KG1 (cell line): ENCODE measurements around the gene TLCD1.
A peak's percentile ranks its signal among the peaks of the same experiment; 100 is the strongest.
"Not testable (repeated sequence)": the region's sequence is repeated elsewhere in the genome, so short reads cannot be mapped to it uniquely, and the experiment has no call there.

Source experiments
- DNase-seq: peaks from one replicate; lab custom pipeline; 2025; lab: John Stamatoyannopoulos, UW

The TLCD1 gene

GRCh38 chr17:28729950-28730330 lies 3.9 kb upstream of the TLCD1 start:
- DNase-seq, result no peak

- peak; percentile 98 for DNase-seq
Measured at GRCh38 chr17:28728364-28729200, 2.5 kb upstream of the TLCD1 start, which contains the start of gene NEK8. TSS of gene NEK8 (plus strand) at chr17:28728788. CDS start at chr17:28728814, 26 bp downstream.

GRCh38 chr17:28726627-28727491 lies 826 bp upstream of the TLCD1 start:
- peak; percentile 77 for DNase-seq

- DNase-seq, result peak; percentile 68
Measured at GRCh38 chr17:28725660-28726225, 290 bp downstream of the TLCD1 start.

GRCh38 chr17:28725166-28725659 lies 820 bp downstream of the TLCD1 start:
- peak; percentile 54 for DNase-seq

DNA sequence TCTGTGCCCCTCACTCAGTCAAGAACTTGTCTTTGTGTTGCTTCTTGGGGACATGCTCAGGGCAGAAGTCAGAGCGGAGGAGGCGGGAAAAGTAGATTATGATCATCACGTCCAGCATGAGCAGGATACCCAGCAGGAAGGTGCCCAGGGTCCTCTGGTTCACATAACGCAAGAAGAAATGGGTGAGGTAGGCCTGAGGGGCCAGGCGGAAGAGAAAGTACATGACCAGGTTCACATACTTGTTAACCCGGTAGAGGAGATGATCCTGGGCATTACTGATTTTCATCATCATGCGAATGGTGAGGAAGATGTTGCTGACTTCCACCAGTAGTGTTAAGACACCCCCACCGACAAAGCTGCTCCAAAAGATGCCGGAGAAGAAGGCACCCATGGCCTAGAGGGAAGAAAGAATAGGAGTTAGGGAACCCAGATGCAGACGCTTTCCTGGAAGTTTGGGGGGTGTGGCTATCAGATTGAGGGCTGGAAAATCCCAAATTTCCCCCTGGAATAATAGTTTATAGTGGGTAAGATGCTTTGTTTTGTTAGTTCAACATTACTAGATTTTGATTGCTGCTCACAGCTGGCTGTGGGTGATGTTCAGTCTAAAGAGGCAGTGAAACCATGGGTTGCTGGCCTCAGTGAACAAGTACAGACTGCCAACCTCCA lies 1.4 kb downstream of the TLCD1 start:
- no peak for DNase-seq

DNA sequence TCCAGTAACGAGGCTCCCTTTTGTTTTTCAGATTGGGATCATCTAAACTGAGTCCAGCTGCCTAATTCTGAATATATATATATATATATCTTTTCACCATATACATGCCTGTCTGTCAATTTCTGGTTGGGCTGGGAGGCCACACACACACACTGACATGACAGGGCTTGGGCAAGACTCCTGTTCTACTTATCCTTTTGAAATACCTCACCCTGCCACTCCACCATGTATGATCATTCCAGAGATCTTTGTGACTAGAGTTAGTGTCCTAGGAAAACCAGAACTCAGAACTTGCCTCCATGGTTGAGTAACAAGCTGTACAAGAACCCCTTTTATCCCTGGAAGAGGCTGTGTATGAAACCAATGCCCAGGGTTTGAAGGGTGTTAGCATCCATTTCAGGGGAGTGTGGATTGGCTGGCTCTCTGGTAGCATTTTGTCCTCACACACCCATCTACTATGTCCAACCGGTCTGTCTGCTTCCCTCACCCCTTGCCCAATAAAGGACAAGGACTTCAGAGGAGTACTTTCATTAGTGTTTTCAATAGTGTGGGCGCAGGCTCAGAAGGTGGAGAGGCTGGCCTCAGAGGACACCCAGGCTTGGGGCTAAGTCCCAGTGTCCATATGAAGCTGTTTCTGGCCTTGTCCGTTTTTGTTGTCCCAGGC lies 2.1 kb downstream of the TLCD1 start:
- DNase-seq, result not testable (repeated sequence)

GRCh38 chr17:28723159-28723835 lies 2.7 kb downstream of the TLCD1 start:
- no peak for DNase-seq

- no peak for DNase-seq
Measured at GRCh38 chr17:28722417-28723158, 3.4 kb downstream of the TLCD1 start.

GRCh38 chr17:28720997-28721329 lies 5.1 kb downstream of the TLCD1 start:
- not testable (repeated sequence) for DNase-seq

DNA sequence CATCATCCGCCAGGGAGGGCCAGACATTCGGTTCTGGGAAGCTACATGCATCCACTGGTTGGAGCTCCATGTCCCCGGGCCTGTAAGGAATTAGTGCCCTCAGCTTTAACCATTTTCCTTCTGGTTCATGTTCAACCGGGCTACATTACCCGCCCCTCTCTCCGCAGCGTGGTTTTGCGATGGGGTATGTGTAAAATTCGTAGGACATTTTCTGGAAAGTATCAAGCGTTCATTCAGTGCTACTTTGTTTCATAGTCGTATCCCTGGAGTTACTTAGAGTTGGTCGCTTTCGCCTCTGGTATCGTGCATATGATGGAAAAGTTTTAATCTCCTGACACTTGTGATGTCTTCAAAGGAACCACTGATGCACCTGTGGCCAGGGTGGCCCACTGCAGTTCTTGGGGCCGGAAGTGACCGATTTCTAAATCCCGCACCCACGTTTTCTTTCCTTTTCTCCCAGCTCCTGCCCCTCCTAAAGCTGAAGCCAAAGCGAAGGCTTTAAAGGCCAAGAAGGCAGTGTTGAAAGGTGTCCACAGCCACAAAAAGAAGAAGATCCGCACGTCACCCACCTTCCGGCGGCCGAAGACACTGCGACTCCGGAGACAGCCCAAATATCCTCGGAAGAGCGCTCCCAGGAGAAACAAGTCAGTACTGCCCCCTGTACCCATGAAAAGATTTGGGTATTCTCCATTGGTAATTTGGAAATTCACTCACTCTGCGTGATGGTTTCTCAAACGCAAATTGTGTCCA lies 5.6 kb downstream of the TLCD1 start:
- no peak for DNase-seq

DNA sequence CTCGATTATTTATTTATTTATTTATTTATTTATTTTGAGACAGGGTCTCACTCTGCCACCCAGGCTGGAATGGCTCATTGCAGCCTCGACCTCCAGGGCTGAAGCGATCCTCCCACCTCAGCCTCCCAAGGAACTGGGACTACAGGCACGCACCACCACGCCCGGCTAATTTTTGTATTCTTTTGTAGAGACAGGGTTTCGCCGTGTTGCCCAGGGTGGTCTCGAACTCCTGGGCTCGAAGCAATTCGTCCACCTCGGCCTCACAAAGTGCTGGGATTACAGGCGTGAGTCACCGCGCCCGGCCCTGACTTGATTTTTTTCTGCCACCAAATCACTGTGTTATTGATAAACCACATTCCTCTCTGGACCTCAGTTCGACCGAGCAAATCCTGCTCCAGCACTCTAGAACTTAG lies 7.0 kb downstream of the TLCD1 start:
- DNase-seq, result no peak

GRCh38 chr17:28718333-28719020 lies 7.6 kb downstream of the TLCD1 start:
- DNase-seq, result peak; percentile 23

DNA sequence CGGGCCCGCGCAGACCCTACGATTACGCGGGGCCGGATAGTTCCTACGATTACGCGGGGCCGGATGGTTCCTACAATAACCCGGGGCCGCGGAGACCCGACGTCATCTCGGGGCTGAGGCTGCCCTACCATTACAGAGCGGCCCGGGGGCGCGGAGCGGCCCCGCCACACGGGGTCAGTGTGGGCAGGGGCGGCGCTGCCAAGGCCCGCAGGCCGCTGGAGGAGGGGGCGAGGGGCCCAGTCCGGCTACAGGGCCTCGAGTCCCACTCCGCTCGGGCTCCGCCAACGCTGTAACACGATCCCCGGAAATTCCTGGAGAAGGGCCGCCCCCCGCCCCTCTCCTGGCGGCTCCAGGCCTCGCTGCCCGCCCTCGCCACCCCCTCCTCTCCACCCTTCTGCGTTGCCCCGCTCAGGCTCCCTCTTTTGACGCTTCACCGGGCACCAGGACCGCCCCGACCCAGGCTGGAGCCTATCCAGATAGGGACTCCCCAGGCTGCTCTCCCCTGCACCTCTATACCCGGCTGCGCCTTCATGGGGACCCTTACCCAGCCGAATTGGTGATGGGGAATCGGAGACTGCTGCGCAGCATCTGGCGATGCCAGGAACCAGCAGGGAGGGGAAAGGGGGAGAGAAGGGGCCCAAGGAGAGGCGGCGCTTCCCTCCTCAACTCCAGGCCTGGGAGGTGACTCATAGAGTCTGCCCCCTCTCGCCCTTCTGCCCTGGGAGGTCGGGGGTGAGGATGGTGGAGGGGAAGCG lies 8.3 kb downstream of the TLCD1 start, which contains the start of gene RAB34:
Gene RAB34 (minus strand): TSS at position 291 of the 755 bp plus-strand sequence. CDS start 602 bp downstream, outside the sequence.
- peak; percentile 11 for DNase-seq

- no peak for DNase-seq
Measured at GRCh38 chr17:28716740-28717577, 9.1 kb downstream of the TLCD1 start.

DNA sequence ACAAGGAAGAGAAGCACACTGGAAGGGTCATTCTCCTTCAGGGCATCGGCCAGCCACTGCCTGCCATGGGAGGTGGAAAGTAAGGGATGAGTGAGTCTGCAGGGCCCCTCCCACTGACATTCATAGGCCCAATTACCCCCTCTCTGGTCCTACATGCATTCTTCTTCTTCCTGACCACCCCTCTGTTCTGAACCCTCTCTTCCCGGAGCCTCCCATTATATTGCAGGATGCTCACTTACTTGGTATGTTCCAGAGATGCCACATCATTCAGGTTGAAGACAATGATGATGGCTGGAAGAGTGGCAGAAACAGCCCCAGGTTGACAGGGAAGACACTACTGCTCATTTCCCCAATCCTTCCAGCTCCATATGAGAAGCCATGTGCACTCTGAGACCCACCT lies 10.8 kb downstream of the TLCD1 start:
- no peak for DNase-seq

DNA sequence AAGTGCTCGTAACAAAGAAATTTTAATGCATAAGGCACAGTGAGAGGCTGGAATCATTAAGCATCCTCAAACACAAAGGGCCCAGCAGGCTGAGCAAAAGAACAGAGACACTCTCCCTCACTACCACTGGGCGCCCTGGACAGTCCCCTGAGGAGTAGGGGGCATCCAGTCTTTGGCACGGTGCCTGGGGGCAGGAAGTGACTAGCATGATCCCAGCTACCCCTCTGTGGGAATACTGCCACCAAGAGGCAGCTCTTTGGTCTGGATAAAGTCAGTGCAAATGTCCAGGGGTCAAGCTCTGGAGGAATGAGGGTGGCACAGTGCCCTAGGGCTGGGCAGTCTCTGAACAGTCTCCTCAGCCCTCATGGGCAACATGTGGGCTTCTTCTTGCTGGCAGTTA lies 11.8 kb downstream of the TLCD1 start:
- DNase-seq, result no peak
